NCI-H2227 (cell line): ENCODE data around the gene FAM120AOS.

Source experiments
- DNase-seq: peaks from one replicate; lab custom pipeline; 2025; ENCODE audit not compliant: unreplicated experiment; lab: John Stamatoyannopoulos, UW

FAM120AOS gene

DNA sequence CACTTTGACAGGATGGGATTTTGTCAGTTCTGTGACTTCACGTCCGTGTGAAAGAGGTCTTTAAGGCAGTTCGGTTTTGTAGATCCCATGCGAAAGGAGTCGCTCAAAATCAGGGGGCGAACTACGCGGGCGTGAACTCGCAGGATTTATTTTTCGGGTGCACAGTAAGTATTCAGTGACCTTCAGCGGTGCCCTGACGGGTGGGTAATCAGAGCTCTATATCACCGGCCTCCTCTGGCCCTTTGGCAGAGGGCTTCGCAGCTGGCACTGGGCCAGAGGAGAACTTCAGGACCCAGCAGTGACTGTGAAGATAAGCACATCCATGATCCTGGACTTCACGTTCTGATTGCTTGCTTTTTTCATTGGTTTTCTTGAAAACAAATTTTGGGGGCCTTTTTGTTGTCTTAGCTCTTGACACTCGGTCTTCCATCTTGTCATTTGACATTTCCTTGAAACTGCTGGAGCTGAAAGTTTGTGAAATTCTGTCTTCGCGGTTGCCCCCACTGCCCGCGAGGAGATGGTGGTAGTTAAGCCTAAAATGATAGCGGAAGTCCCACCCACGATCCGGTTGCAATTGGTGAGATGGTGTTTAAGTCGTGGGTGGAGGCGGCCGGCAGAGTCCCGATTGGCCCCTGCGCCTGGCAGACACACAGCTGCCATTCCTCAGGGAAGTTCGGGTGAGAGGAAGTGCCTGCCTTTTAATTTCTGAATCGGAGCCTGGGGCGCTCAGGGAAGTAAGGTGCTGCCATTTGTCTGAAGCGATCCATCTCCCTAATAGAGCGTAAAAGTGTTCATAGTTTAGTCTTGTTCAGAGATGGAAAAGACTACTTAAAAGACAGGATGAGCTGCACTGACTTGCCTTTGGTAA is at the start of gene FAM120AOS:
FAM120AOS (minus strand) TSS at position 535 of the 868 bp plus-strand sequence. CDS start 872 bp downstream, outside the sequence.
- peak; percentile 86 for DNase-seq

DNA sequence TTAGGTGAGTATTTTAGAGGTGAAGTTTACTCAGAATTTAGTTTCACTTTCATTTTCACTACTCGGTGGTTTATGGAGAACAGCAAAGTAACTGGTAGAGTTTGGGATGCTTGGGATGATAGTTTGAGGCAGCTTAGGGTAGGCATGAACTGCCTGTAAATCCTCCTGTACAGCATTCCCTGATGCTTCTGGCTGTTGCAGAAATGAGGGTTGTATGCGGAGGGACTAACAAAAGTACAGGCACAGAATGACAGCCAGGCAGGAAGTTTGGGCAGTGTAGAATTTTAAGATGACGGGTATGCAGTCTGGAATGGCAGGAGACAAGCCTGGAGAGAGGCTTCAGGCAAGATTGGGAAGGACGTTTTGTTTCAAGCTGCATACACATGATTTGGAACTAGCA is 48.0 kb upstream of the FAM120AOS start:
- DNase-seq: no peak

DNA sequence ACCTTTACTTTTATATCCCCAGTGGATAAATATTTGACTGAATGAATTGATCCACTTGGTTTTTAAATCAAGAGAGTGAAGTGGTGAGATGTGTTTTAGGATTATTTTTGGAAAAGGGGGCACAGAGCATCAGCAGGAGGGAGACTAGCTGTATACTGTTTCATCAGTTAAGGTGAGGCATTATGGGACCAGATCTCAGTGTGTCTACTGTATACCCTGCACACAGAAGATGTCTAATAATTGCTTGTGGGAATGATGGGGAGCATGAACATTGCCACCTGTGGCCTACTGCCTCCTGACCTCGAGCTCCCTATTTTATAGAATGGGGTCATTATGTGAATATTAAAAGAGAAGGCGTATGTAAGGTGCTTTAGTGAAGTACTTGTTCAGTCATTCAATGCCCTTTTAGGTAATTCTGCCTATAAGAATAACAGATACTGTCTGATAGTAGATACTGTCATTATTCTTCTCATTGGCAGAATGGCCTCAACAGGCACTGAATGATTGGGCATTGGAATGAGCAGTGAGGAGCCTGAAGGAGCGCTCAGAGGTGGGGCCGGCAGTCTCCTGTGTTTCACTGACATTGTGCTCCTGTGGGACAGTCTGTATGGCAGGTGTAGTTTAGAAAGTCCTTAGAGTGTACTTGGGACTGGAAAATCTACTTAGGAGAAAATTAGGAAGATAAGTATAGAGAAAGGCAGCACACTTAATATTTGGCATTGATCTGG is 47.4 kb upstream of the FAM120AOS start:
- DNase-seq: no peak

DNA sequence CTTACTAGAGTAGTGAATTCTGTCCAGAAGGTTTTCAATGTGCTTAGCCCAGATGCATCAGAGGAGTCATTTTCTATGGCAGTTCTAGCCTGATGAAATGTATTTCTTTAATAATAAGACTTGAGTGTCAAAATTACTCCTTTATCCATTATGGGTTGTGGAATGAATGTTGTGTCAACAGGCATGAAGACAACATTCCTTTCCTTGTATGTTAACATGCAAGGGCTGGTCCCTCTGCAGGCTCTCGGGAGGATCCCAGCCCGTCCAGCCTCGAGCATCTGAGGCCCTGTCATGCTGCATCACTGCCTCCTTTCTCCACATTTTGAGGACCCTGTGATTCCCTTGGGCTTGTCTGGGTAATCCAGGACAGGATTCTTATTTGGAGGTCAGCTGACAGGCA is 42.9 kb upstream of the FAM120AOS start:
- no peak for DNase-seq

DNA sequence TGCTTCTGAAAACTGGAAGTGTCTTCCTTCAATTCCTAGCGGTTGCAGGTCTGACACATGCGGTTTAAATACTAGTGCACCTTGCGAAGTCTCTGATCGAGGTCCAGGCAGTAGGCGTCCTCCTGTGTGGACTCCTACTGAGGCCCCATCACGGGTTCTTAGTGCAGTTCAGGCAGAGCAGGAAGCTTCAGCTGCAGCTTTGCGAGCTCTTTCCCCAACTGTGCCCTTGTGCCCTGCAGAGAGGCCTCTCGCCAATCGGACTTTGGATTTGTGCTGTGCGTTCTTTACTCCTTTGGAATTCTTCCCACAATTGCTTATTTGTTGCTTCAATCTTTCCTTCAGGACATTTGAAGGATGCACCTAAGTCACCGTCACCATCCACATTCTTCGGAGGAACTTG is 40.6 kb upstream of the FAM120AOS start:
- no peak for DNase-seq

DNA sequence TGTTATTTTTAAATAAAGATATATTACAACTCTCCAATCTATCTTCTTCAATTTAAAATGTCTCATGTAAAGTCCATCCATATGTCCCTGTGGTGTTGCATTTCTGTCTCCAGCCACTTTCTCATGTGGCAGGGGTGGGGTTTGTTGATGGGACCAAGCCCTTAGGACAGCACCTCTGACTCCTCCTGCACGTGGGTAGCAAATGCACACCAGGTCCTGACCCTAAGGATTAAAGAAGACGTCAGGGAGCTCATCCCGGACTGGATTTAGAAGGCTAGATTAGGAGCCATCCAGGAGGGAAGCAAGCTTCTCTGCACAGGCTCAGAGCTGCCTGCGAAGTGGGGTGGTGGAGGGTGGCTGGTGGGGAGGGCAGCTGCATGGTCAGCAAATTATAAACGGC is 38.9 kb upstream of the FAM120AOS start:
- no peak for DNase-seq

DNA sequence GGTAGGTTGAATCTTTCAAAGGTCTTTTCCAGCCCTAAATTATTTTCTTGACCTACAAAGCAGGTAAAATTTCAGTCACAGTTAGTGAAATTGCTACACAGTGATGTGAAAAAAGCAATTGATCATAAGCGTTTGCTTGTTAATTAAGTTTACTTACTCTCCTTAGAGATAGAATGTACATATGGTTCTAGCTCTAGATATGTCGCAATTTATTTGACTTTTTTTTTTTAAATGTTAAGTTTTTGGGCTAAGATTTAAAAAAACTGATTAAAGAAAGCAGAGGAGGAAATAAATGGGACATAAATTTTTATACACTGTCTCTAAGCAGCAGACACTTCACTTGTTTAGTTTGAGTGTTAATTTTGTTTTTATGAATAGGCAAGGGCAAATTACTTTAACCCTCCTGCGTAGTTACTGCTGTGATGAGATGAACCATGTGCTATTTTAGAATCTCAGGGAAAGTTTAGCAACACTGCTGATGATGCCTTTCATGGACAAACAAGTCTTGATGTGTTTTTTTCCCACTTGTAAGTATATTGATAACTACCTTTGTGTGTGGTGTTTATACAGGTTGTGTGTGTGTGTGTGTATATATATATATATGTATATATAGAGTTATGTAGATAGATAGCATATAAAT is 38.3 kb upstream of the FAM120AOS start:
- DNase-seq: no peak

DNA sequence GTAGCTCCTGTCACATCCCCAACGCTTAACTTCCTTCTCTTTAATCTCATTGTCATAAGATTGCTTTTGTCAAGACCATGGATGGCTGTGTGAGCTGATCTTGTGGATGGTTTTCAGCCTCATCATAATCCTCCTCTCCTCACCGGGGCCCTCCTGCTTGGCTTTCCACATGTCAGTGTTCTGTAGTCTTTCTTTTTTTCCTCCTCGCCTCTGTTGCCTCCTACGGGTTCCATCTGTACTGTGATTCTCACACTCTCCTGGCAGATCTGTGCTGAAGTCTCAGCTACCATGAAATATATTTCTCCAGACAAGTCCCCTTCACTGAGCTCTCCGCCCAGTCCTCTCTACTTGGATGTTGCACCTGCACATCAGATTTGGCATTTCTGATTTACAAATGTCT is 34.9 kb upstream of the FAM120AOS start:
- DNase-seq: no peak

DNA sequence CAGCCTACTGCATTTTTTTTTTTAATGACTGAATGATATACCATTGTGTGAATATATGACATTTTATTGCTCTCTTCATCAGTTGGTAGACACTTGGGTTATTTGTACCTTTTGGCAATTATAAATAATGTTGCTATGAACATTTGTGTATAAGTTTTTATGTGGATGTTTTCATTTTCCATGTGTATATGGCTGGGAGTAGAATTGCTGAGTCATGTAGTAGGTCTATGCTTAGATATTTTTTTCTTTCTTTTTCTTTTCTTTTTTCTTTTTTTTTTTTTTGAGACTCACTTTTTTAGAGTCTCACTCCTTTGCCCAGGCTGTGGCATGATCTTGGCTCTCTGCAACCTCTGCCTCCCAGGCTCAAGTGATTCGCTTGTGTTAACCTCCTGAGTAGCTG is 32.9 kb upstream of the FAM120AOS start:
- no peak for DNase-seq

DNA sequence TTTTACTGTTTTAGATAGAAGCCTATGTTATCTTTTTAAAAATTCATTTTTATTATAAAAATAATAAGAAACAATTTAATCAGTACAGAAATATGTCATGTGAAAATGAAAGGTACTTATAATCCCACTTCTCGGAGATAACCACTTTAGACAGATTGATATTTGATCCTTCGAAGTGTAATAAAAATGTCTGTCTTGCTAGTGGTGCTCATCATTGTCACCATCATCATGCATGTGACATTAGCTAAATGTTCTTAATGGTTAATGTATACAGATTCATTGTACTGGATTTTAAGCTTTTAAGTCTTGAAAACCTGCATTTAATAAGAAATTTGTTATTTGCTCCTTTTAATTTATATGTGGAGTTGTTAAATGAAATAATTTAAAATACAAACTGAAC is 30.1 kb upstream of the FAM120AOS start:
- no peak for DNase-seq

DNA sequence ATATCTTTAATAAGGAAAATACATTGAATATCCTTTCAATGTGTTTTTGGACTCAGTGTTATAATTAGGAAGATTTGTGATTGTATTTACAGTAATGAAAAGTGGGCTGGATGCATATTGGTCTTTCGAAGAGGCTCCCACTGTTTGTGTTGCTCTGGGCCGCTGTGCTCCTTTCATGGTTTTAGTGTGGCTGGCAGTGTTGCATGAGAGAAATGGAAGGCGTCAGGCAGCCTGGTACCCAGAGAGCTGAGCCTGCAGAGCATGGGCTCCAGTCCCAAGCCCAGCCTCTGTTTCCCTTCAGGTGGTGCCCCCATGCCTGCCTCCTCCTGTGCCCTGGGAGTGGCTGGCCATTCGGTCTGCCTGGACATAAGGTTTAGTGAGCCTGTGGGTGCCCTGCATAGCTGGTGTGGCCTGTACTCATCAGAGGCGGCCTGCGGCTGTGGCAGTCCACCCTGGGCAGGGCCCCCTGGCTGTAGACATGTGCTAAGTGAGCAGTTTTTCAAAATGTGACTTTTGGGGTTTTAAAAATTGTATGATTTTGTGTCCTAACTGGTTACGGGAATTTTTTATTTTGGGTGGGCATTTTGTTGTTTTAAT is 27.4 kb upstream of the FAM120AOS start:
- no peak for DNase-seq

DNA sequence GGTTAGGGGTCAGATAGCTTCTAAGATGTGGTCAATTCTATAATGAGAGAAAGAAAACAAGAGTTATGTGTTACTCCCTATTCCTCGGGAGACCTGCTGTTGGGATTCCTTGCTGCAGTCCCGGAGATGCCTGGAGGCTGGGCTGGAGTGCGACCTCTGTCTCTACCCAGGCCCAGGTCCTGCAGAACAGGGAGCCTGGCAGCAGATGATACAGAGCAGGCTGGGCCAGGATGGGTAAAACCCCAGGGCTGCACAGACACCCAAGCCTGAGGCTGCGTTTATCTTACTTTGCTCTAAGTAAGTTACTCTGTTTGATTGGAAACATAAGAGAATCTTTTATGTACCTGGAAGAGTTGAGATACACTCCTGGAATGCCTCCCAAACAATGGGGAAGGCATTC is 26.9 kb upstream of the FAM120AOS start:
- DNase-seq: no peak

DNA sequence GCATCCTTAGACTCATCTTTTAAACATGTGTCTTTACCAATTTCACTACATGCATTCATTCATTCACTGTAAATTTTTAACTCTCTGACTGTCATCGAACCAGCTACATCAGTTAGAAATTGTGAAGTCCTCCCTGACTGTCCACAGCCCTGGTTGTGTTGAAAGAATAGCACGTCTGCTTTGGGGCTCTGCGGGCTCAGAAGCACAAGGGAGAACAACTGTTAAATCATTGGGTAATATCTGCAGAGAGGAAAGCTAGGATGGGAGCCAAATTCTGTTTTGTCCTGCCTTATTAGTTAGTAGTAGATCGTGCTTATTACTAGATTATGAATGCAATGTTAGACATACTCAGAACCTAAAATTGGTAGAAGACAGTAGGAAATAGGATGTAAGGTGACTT is 26.3 kb upstream of the FAM120AOS start:
- DNase-seq: no peak

DNA sequence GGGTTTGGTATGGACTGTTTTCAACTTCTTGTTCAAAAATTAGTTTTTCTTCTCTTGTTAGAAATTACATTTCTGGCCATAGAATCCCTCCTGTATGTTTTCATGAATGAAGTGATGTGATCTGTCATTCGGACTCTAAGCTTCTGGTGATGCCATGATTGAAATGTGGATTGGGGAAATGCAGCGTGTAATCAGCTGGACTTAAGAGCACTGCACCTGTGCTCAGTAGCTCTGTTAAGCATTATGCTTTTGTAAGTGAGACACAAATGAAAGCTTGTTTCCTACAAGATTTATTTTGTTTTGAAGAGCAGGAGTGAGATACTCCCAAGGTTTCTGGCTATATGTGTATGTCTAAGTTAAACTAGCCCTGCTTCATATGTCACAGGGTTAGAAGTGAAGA is 24.0 kb upstream of the FAM120AOS start:
- DNase-seq: no peak

DNA sequence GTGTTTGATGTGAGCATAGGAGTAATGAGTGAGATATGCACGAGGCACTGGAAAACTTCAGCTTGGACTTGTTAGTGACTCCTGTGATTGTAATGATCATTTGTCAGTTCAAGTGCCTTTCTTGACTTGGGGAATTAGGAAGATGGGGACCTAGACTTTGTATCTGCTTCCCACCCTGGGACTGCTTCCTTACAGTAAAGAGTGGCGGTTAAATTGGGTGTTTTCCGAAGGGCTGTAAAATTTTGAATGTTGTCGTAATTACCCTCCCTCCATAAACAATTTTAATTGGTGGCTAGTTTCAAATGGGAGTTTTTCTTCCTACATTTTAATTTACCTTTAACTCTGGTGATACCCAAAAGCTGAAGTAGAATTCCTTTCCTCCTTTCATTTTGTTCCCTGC is 23.5 kb upstream of the FAM120AOS start:
- no peak for DNase-seq

DNA sequence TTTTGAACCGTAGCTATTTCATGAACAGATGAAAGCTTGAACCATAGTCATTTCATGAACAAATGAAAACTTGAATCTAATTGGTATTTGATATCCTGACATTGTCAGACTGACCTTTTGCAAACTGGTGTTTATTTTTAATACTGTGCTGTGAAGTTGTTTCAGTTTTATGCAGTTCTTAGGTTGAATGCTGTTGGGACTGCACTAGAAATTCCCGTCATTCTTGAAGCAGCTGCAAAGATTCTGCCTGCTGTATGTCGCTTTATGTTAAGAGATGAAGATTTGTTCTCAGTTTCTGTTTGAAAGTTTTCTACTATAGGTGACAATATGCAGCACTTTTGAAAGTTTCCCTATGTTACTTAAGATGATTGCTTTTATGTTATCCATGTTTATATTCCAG is 22.5 kb upstream of the FAM120AOS start:
- DNase-seq: no peak

DNA sequence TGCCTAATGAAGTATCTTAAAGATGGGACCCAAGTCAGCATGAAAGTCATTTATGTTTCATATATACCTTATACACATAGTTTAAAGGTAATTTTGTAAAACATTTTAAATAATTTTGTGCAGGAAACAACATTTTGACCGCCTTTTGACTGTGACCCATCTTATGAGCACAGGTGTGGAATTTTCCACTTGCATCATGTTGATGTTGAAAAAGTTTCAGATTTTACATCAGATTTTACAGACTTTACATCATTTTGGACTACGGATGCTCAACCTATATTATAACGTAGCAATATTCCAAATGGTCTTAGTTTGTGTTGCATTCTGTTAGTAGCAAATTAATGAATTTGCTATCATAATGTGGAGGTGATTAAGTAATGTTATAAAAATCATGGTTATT is 21.7 kb upstream of the FAM120AOS start:
- DNase-seq: no peak

DNA sequence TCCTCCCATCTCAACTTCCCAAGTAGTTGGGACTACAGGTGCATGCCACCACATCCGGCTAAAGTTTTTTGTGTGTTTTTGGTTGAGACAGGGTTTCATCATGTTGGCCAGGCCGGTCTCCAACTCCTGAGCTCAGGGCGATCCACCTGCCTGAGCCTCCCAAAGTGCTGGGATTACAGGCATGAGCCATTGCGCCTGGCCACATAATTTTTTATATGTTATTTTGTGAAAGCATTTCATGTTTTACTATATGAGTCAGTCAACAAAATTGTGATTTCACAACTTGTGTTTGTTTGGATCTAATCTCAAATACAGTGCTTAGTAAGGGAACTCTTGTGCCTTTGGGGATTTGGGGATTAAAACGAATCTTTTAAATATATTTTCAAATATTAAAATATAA is 20.0 kb upstream of the FAM120AOS start:
- DNase-seq: no peak

DNA sequence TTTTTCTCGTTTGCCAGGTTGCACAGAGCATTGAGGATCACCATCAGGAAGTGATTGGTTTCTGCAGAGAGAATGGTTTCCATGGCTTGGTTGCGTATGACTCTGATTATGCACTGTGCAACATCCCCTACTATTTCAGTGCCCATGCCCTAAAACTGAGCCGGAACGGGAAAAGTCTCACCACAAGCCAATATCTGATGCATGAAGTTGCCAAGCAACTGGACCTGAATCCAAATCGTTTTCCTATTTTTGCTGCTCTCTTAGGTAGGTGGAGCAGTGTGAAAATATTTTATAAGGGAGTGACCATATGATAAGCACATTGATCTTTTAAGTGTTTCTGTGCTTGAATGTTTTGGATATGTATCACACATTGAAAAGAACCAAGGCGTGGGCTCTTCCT is 17.7 kb upstream of the FAM120AOS start:
- DNase-seq: no peak

DNA sequence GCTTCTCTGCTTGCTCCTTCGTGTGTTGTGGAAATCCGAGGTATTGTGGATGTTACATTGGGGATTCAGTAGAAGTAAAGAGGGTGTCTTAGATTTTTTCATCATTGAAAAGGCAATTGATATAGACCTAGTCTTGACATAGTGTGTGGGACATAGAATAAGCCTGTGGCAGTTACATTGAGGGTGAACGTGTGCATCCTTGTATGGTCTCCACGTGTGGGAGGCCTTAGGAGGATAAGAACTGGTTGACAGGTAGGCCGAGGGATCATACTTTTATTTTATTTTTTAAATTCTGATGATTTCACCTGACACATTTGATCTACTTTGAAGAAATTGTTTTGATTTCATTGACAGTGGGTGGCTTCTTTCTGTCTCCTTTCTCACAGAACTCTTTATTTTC is 17.0 kb upstream of the FAM120AOS start:
- no peak for DNase-seq

DNA sequence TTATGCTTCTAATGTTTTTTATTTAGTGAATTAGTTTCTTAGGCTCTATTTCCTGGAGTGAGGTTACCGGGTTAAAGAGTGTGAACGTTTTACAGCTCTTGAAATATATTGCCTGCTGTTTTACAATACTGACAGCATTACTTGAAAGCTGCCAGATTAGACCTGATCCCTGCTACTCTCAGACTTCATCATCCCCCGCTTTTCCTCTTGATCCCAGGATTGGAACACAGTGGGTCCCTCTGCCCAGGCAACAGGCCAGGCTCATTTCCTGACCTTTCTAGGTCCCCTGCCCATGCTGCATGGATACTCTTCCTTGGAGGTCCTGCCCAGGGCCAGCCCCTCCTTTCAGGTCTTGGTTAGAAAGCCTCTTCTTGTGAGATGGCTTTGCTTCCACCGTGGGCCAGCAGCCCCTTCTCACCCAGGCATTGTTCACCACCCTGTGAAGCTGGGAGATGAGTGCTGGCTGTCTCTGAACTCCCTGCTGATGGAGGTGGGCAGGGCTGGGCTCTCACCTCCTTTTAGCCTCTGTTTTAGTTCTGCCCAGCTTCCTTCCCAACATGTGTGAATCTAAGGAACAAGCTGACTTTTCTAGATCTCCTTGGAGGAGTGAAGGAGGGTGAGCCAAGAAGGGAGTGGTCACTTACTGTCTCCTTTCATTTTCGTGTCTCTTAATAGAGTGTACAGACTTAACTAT is 15.5 kb upstream of the FAM120AOS start:
- DNase-seq: peak; percentile 0
